Measurements from ENCODE around the gene PYDC1. TPM values are rescaled to one million over a fixed set of nuclear protein-coding genes. Genes with fewer than 3 reads are reported as not detected.
"Not testable (repeated sequence)": the region's sequence is repeated elsewhere in the genome, so short reads cannot be mapped to it uniquely, and the experiment has no call there.

Gene PYDC1
- total RNA-seq, 1 experiment from 2014 or later: not detected

- DNase-seq (ENCODE audit: low spot score): peak; percentile 90
Measured at GRCh38 chr16:31179747-31180459, 37.0 kb downstream of the PYDC1 start, which contains the start of gene FUS. FUS (plus strand) TSS chr16:31180139; CDS start chr16:31180215, 76 bp downstream.

- DNase-seq (ENCODE audit: low spot score): peak; percentile 29
Measured at GRCh38 chr16:31179219-31179746, 37.7 kb downstream of the PYDC1 start.

GRCh38 chr16:31177136-31177535 lies 39.8 kb downstream of the PYDC1 start:
- DNase-seq (ENCODE audit: low spot score): no peak

GRCh38 chr16:31170048-31170447 lies 46.9 kb downstream of the PYDC1 start:
- not testable (repeated sequence) for DNase-seq (ENCODE audit: low spot score)

GRCh38 chr16:31168848-31169247 lies 48.1 kb downstream of the PYDC1 start:
- DNase-seq (ENCODE audit: low spot score): no peak

GRCh38 chr16:31167315-31167714 lies 49.6 kb downstream of the PYDC1 start:
- no peak for DNase-seq (ENCODE audit: low spot score)

Small RNA genes lying within 50 kb of the gene (small RNA-seq; reads per million reads assigned to genes)
- not detected for gene NDUFA3P6

Other genes with a start within 250 kb of the PYDC1 start
- gene HSD3B7, start 231.9 kb downstream of the PYDC1 start, total RNA-seq (2014; rRNA removed; shearing (Covaris generic)): 24.7 and 28.9 TPM in 2 replicates
- gene STX1B, start 206.5 kb downstream of the PYDC1 start, total RNA-seq (2014; rRNA removed; shearing (Covaris generic)): not detected in 2 replicates
- 17.1 and 17.9 TPM in 2 replicates for gene STX4, start 183.6 kb downstream of the PYDC1 start, total RNA-seq (2014; rRNA removed; shearing (Covaris generic))
- 21.6 and 29.8 TPM in 2 replicates for gene ZNF668, start 142.9 kb downstream of the PYDC1 start, total RNA-seq (2014; rRNA removed; shearing (Covaris generic))
- gene ZNF646, start 142.7 kb downstream of the PYDC1 start, total RNA-seq (2014; rRNA removed; shearing (Covaris generic)): 18.4 and 22.0 TPM in 2 replicates
- gene PRSS53, start 128.2 kb downstream of the PYDC1 start, total RNA-seq (2014; rRNA removed; shearing (Covaris generic)): 1.3 and 3.7 TPM in 2 replicates
- gene VKORC1, start 122.3 kb downstream of the PYDC1 start, total RNA-seq (2014; rRNA removed; shearing (Covaris generic)): 72.3 and 74.4 TPM in 2 replicates
- 53.2 and 56.3 TPM in 2 replicates for gene BCKDK, start 108.7 kb downstream of the PYDC1 start, total RNA-seq (2014; rRNA removed; shearing (Covaris generic))
- 50.1 and 55.7 TPM in 2 replicates for gene KAT8, start 99.5 kb downstream of the PYDC1 start, total RNA-seq (2014; rRNA removed; shearing (Covaris generic))
- gene PRSS8, start 81.4 kb downstream of the PYDC1 start, total RNA-seq (2014; rRNA removed; shearing (Covaris generic)): 116 and 128 TPM in 2 replicates
- gene PRSS36, start 67.1 kb downstream of the PYDC1 start, total RNA-seq (2014; rRNA removed; shearing (Covaris generic)): 2.3 and 4.1 TPM in 2 replicates
- gene FUS, start 37.0 kb downstream of the PYDC1 start, total RNA-seq (2014; rRNA removed; shearing (Covaris generic)): 34.0 and 36.5 TPM in 2 replicates
- 118 and 130 TPM in 2 replicates for gene PYCARD, start 14.4 kb downstream of the PYDC1 start, total RNA-seq (2014; rRNA removed; shearing (Covaris generic))
- gene TRIM72, start 3.0 kb downstream of the PYDC1 start, total RNA-seq (2014; rRNA removed; shearing (Covaris generic)): 0.23 and 0.84 TPM in 2 replicates
- 4.3 and 5.1 TPM in 2 replicates for gene ITGAM, start 42.8 kb upstream of the PYDC1 start, total RNA-seq (2014; rRNA removed; shearing (Covaris generic))
- gene ITGAX, start 138.0 kb upstream of the PYDC1 start, total RNA-seq (2014; rRNA removed; shearing (Covaris generic)): 0.15 and 0.26 TPM in 2 replicates
- not detected in 2 replicates for gene ITGAD, start 176.2 kb upstream of the PYDC1 start, total RNA-seq (2014; rRNA removed; shearing (Covaris generic))
- gene COX6A2, start 211.2 kb upstream of the PYDC1 start, total RNA-seq (2014; rRNA removed; shearing (Covaris generic)): not detected in 2 replicates
- not detected in 2 replicates for gene ZNF843, start 225.7 kb upstream of the PYDC1 start, total RNA-seq (2014; rRNA removed; shearing (Covaris generic))
- gene ARMC5, start 242.4 kb upstream of the PYDC1 start, total RNA-seq (2014; rRNA removed; shearing (Covaris generic)): 31.0 and 33.1 TPM in 2 replicates

All from HT-29 (cell line).